Measurements from ENCODE around the gene ENTPD8. TPM values are rescaled to one million over a fixed set of nuclear protein-coding genes. Genes with fewer than 3 reads are reported as not detected.

Gene ENTPD8
- total and polyA plus RNA-seq, 2 of the 4 experiments (the other 2 are of a cell fraction), result 0.07 TPM; not detected in 1

DNA sequence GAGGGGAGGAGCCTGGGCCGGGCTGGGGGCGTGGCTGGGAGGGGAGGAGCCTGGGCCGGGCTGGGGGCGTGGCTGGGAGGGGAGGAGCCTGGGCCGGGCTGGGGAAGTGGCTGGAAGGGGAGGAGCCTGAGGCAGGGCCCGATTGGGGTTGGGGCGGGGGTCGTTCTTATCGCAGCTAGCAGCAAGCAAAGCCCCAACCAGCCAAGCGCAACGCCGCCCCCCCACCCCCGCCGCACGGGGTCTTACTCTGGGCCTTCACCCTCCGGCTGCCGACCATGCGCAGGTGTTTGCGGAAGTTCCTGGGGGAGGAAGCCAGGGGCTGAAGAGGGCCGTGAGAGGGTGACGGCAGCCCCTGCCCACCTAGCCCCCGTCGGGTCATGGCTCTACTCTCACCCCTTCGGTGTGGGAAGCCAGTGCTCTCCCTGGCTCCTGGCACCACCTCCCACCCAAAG is 13.0 kb upstream of the ENTPD8 start:
- H3K9me1 ChIP-seq (ENCODE audit: insufficient read depth, low read length), result no peaks in the 10 kb centered on the region
- TF ChIP-seq BHLHE40 (IDR thresholded peaks at IDR 0.05; ENCODE audit: low read depth, low read length) (no peak), MAZ (IDR thresholded peaks at IDR 0.05; ENCODE audit: borderline replicate concordance, low read depth, low read length) (no peak), RCOR1 (IDR thresholded peaks at IDR 0.05; ENCODE audit: insufficient replicate concordance, low read length) (no peak), RFX5 (IDR thresholded peaks at IDR 0.05; ENCODE audit: low read depth, low read length) (no peak), CEBPB (IDR thresholded peaks at IDR 0.05; ENCODE audit: low read depth, low read length) (no peak), POLR2A (IDR thresholded peaks at IDR 0.05; ENCODE audit: low read depth, low read length) (no peak), MXI1 (IDR thresholded peaks at IDR 0.05; ENCODE audit: borderline replicate concordance, low read depth, low read length) (no peak), RAD21 (IDR thresholded peaks at IDR 0.05; ENCODE audit: low read length) (no peak)
- peaks cover 37% of the 10 kb centered on the region for H4K20me1 ChIP-seq (ENCODE audit: insufficient read depth, low read length)
- dilution Hi-C loops (cut with HindIII; ENCODE audit: low sequenced_read_pairs, unreplicated experiment), result no loop called here
- in situ Hi-C loops (cut with MboI; ENCODE audit: low sequenced_read_pairs), result no loop called here
- DNase-seq (no peak), ATAC-seq (ENCODE audit: low read depth) (peak; percentile 24)
- WGBS, 2 experiments (ENCODE audit: extremely low coverage in 2 of 2, insufficient read length in 1 of 2), result 50% methylated on average over 2 of the region's 24 CpGs; no CpG with 5 or more reads in 1 of the 2 experiments
- H3K36me3 ChIP-seq (ENCODE audit: control insufficient read depth, insufficient read depth, low read length), result peaks cover 40% of the 10 kb centered on the region
- H2AFZ ChIP-seq (replicated peaks; ENCODE audit: low read length, poor library complexity), result peak overlapping the region; percentile 63
- H2BK120ac ChIP-seq (ENCODE audit: low read depth, low read length), result no peak overlapping the region
- no peak overlapping the region for H3K27ac ChIP-seq (ENCODE audit: insufficient read depth, low read length)
- no peak overlapping the region for H3K56ac ChIP-seq (ENCODE audit: extremely low read depth, insufficient read depth, low read length)
- ChIA-PET POLR2A (ENCODE audit: unreplicated experiment) (no interaction called here), CTCF (interaction anchor here (1.1 kb wide), 1 partner anchor 9 kb away, joined by 3 read pairs; no protein-coding TSS in a partner anchor)
- peak overlapping the region; percentile 50 for H2AK5ac ChIP-seq (ENCODE audit: low read depth, low read length)
- H3K4me2 ChIP-seq (ENCODE audit: low read depth, low read length), result no peak overlapping the region; the same call in 1 of the 2 replicates
- H2BK20ac ChIP-seq (ENCODE audit: low read depth, low read length), result no peak overlapping the region
- no peak overlapping the region for H3K14ac ChIP-seq (replicated peaks; ENCODE audit: low read depth, low read length)
- no peak overlapping the region for H3K23ac ChIP-seq (ENCODE audit: low read depth, low read length)
- peaks cover 20% of the 10 kb centered on the region for H3K4me1 ChIP-seq (ENCODE audit: control insufficient read depth, insufficient read depth, low read length)
- H3K4me3 ChIP-seq (ENCODE audit: insufficient read depth, low read depth, low read length), result no peak overlapping the region
- no peak overlapping the region for H3K18ac ChIP-seq (ENCODE audit: low read depth, low read length)
- H3K79me1 ChIP-seq (ENCODE audit: low read depth in 1 of 2, low read length in 2 of 2), result peaks cover 6 to 42% of the 10 kb centered on the region in 2 experiments; a peak in 3 of 4 replicates
- no TSS peak for BruUV-seq (replicated peaks)
- no peak overlapping the region for H2AK9ac ChIP-seq (replicated peaks; ENCODE audit: low read depth, low read length, poor library complexity)
- no peak overlapping the region for H3K9ac ChIP-seq (ENCODE audit: low read depth, low read length)
- H3K4ac ChIP-seq (ENCODE audit: low read depth, low read length), result no peak overlapping the region
- no peak overlapping the region for H4K91ac ChIP-seq (ENCODE audit: insufficient read depth, low read depth, low read length)
- no peaks in the 10 kb centered on the region for H3K27me3 ChIP-seq (ENCODE audit: control insufficient read depth, insufficient read depth, low read length)
- intact Hi-C loops (cut with micrococcal nuclease), result no loop called here
- no peaks in the 10 kb centered on the region for H3K9me3 ChIP-seq (ENCODE audit: control insufficient read depth, insufficient read depth, low read length)
- no peak overlapping the region for H2BK15ac ChIP-seq (ENCODE audit: low read depth, low read length)
- H2BK5ac ChIP-seq (ENCODE audit: low read depth, low read length, poor library complexity, severe bottlenecking), result no peak overlapping the region
- H4K5ac ChIP-seq (ENCODE audit: low read depth, low read length), result no peak overlapping the region
- peak overlapping the region in 1 of 2 experiments; percentile 2; a peak in 1 of 4 replicates for H4K8ac ChIP-seq (ENCODE audit: low read depth in 2 of 2, low read length in 2 of 2)

All from IMR-90 (cell line).